Measurements from ENCODE around the gene KLC1.
A peak's percentile ranks its signal among the peaks of the same experiment; 100 is the strongest.

The KLC1 gene

GRCh38 chr14:103616635-103617300 lies 12.2 kb upstream of the KLC1 start:
- DNase-seq, result no peak
- Mint-ChIP-seq H3K9me3 (no peaks in the 10 kb centered on the region), H3K27ac (no peak overlapping the region), H3K4me1 (no peaks in the 10 kb centered on the region), H3K4me3 (no peak overlapping the region), H3K27me3 (peaks cover 40% of the 10 kb centered on the region), H3K36me3 (no peaks in the 10 kb centered on the region)
- CTCF ChIA-PET, result no interaction called here

GRCh38 chr14:103619057-103619456 lies 10.0 kb upstream of the KLC1 start:
- Mint-ChIP-seq H3K4me1 (peaks cover 7% of the 10 kb centered on the region), H3K27me3 (peaks cover 42% of the 10 kb centered on the region), H3K4me3 (no peak overlapping the region), H3K36me3 (no peaks in the 10 kb centered on the region), H3K27ac (no peak overlapping the region), H3K9me3 (no peaks in the 10 kb centered on the region)
- DNase-seq, result no peak
- CTCF ChIA-PET, result no interaction called here

DNA sequence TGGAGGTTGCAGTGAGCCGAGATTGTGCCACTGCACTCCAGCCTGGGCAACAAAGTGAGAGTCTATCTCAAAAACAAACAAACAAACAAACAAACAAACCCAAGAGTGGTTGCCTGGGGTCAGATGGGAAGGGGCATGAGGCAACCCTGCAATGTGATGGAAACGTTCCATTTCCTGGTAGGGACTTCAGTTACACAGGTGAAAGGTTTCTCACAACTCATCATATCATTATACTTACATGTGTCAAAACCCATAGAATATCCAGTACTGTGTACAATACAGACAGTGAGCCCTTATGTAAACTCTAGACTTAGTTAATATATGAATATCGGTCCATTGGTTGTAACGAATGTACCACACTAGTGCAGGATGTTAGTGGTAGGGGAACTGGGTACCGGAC lies 7.2 kb upstream of the KLC1 start:
- H3K27ac Mint-ChIP-seq, result no peak overlapping the region
- no peaks in the 10 kb centered on the region for H3K9me3 Mint-ChIP-seq
- no peak for DNase-seq
- CTCF ChIA-PET, result no interaction called here
- peaks cover 31% of the 10 kb centered on the region for H3K4me1 Mint-ChIP-seq
- H3K36me3 Mint-ChIP-seq, result no peaks in the 10 kb centered on the region
- peaks cover 58% of the 10 kb centered on the region for H3K27me3 Mint-ChIP-seq
- H3K4me3 Mint-ChIP-seq, result no peak overlapping the region

DNA sequence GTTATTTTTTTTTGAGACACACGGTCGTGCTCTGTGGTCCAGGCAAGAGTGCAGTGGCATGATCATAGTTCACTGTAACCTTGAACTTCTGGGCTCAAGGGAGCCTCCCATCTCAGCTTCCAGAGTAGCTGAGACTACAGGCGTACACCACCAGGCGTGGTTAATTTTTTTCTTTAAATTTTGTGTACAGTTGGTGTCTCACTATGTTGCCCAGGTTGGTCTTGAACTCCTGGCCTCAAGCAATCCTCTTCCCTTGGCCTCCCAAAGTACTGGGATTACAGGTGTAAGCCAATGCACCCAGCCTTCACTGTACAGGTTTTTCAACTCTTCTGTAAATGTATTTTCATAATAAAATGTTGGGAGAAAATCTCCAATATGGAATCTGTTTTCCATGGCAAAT lies 5.7 kb upstream of the KLC1 start:
- Mint-ChIP-seq H3K9me3 (no peaks in the 10 kb centered on the region), H3K36me3 (no peaks in the 10 kb centered on the region), H3K4me1 (peaks cover 37% of the 10 kb centered on the region), H3K27me3 (peaks cover 53% of the 10 kb centered on the region), H3K4me3 (no peak overlapping the region), H3K27ac (no peak overlapping the region)
- DNase-seq, result no peak
- CTCF ChIA-PET, result no interaction called here

DNA sequence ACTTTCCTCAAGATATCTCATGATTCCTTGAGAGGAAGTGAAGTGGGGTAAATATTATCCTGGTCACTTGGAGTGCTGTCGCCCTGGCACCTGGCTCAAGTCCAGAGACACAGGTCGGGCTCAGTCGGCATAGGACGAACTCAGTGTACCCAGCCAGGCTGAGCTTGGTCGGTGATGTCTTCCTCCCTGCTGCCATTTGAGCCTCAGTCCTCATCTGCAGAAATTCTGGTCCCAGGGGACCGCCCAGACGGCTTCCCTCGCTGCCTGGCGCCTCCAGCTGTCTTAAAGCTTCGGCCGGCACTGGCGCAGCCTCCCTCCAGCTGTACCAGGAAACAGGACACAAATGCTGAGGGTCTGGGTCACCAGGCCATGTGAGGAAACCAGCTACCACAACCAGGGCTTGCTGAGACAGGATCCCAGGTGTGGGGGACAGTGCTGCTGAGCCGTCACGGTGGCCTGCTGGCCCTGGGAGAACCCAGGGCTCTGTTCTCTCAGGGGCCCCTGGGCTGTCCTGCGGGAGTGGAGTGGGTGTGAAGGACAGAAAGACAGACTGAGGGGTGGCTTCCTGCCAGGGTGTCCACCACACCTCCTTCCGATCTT lies 5.0 kb upstream of the KLC1 start:
- no peak for DNase-seq
- peaks cover 37% of the 10 kb centered on the region for H3K4me1 Mint-ChIP-seq
- no peak overlapping the region for H3K27ac Mint-ChIP-seq
- H3K4me3 Mint-ChIP-seq, result no peak overlapping the region
- no peaks in the 10 kb centered on the region for H3K9me3 Mint-ChIP-seq
- H3K27me3 Mint-ChIP-seq, result peaks cover 48% of the 10 kb centered on the region
- CTCF ChIA-PET, result no interaction called here
- no peaks in the 10 kb centered on the region for H3K36me3 Mint-ChIP-seq

- CTCF ChIA-PET, result no interaction called here
- H3K9me3 Mint-ChIP-seq, result no peaks in the 10 kb centered on the region
- H3K36me3 Mint-ChIP-seq, result no peaks in the 10 kb centered on the region
- peaks cover 39% of the 10 kb centered on the region for H3K27me3 Mint-ChIP-seq
- peak overlapping the region; percentile 75 for H3K27ac Mint-ChIP-seq
- peak; percentile 37 for DNase-seq
- H3K4me3 Mint-ChIP-seq, result no peak overlapping the region
- peaks cover 38% of the 10 kb centered on the region for H3K4me1 Mint-ChIP-seq
These were observed 4.2 kb upstream of the KLC1 start for GRCh38 chr14:103624860-103625259.

GRCh38 chr14:103625356-103626095 lies 3.5 kb upstream of the KLC1 start:
- Mint-ChIP-seq H3K4me1 (peaks cover 42% of the 10 kb centered on the region), H3K27ac (peak overlapping the region; percentile 75), H3K9me3 (no peaks in the 10 kb centered on the region), H3K27me3 (peaks cover 33% of the 10 kb centered on the region), H3K4me3 (peak overlapping the region; percentile 46), H3K36me3 (no peaks in the 10 kb centered on the region)
- CTCF ChIA-PET, result no interaction called here
- DNase-seq, result peak; percentile 70

DNA sequence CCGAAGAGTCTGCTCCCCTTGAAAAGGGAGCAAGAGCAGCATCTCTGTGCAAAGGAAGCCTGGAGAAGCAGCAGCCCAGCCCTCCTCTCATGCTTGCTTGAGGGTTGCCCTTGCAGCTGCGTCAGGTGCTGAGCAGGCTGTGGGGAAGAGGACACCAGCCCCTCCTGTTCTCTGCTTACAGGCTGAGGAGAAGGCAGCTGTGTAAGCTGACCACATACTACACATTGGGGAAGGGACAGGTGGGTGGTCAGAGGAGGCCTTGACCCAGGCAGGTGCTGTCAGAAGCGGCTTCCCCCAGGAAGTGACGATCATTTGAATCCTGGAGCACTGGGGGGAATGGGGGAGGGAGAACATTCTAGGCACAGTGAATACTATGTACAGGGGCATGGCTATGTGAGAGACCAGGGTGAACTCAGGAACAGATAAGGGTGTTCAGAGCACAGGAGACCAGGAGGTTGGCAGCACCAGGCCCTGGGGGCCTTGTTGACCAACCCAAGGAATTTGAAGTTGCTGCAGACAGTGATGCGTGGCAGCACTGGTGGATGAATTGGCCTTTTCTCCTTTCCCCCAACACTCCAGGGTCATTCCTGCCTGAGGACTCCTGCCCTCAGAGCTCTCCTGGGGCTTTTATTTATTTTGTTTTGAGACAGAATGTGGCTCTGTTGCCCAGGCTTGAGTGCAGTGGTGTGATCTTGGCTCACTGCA lies 2.7 kb upstream of the KLC1 start:
- H3K36me3 Mint-ChIP-seq, result peaks cover 2% of the 10 kb centered on the region
- peaks cover 30% of the 10 kb centered on the region for H3K27me3 Mint-ChIP-seq
- peaks cover 46% of the 10 kb centered on the region for H3K4me1 Mint-ChIP-seq
- peak overlapping the region; percentile 67 for H3K27ac Mint-ChIP-seq
- CTCF ChIA-PET, result no interaction called here
- no peak overlapping the region for H3K4me3 Mint-ChIP-seq
- no peaks in the 10 kb centered on the region for H3K9me3 Mint-ChIP-seq
- no peak for DNase-seq

GRCh38 chr14:103627073-103628025 lies 1.7 kb upstream of the KLC1 start:
- Mint-ChIP-seq H3K27ac (peak overlapping the region; percentile 67), H3K4me3 (peak overlapping the region; percentile 84), H3K9me3 (no peaks in the 10 kb centered on the region), H3K4me1 (peaks cover 51% of the 10 kb centered on the region), H3K36me3 (peaks cover 2% of the 10 kb centered on the region), H3K27me3 (peaks cover 30% of the 10 kb centered on the region)
- no peak for DNase-seq
- CTCF ChIA-PET, result no interaction called here

DNA sequence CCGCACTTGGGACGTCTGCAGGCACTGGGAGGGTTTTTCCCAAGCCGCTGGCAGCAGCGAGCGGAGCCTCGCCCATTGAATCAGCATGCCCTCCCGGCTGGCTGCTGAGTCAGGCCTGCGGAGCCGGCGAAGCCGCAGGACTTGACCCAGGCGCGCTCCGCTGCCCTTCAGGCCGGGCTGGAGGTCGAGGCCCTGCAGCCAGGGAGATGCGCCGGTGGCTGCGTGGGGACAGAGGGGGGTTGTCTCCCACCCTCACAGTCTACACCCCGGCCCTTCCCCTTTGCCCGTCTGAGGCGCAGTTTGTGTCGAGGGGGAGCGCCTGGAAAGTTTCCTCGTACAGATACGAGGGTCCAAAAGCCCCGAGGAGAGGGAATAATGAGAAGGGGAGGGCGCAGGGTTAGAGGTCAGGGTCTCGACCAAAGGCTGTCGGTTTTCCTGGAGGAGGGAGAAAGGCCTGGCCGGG lies 759 bp upstream of the KLC1 start:
- no peak for DNase-seq
- Mint-ChIP-seq H3K4me1 (peaks cover 54% of the 10 kb centered on the region), H3K9me3 (no peaks in the 10 kb centered on the region), H3K27ac (peak overlapping the region; percentile 84), H3K27me3 (peaks cover 30% of the 10 kb centered on the region), H3K4me3 (peak overlapping the region; percentile 84), H3K36me3 (peaks cover 6% of the 10 kb centered on the region)
- CTCF ChIA-PET, result no interaction called here

- H3K36me3 Mint-ChIP-seq, result peaks cover 13% of the 10 kb centered on the region
- CTCF ChIA-PET, result no interaction called here
- H3K4me1 Mint-ChIP-seq, result peaks cover 52% of the 10 kb centered on the region
- peaks cover 21% of the 10 kb centered on the region for H3K27me3 Mint-ChIP-seq
- H3K9me3 Mint-ChIP-seq, result no peaks in the 10 kb centered on the region
- peak overlapping the region; percentile 82 for H3K27ac Mint-ChIP-seq
- peak overlapping the region; percentile 84 for H3K4me3 Mint-ChIP-seq
- DNase-seq, result peak; percentile 72
These were observed 601 bp downstream of the KLC1 start for GRCh38 chr14:103629503-103630121.

GRCh38 chr14:103630364-103631108 lies 1.5 kb downstream of the KLC1 start:
- peaks cover 18% of the 10 kb centered on the region for H3K36me3 Mint-ChIP-seq
- CTCF ChIA-PET, result no interaction called here
- peak overlapping the region; percentile 84 for H3K4me3 Mint-ChIP-seq
- H3K9me3 Mint-ChIP-seq, result no peaks in the 10 kb centered on the region
- H3K27ac Mint-ChIP-seq, result peak overlapping the region; percentile 82
- peaks cover 51% of the 10 kb centered on the region for H3K4me1 Mint-ChIP-seq
- no peak for DNase-seq
- peaks cover 15% of the 10 kb centered on the region for H3K27me3 Mint-ChIP-seq

- no peak overlapping the region for H3K27ac Mint-ChIP-seq
- no peaks in the 10 kb centered on the region for H3K9me3 Mint-ChIP-seq
- peaks cover 29% of the 10 kb centered on the region for H3K36me3 Mint-ChIP-seq
- peaks cover 52% of the 10 kb centered on the region for H3K4me1 Mint-ChIP-seq
- CTCF ChIA-PET, result interaction anchor here (1.3 kb wide), 1 partner anchor 8 kb away, joined by 3 read pairs; no protein-coding TSS in a partner anchor
- DNase-seq, result no peak
- H3K27me3 Mint-ChIP-seq, result no peaks in the 10 kb centered on the region
- no peak overlapping the region for H3K4me3 Mint-ChIP-seq
These were observed 4.4 kb downstream of the KLC1 start for GRCh38 chr14:103633391-103633790.

Measured in activated naive CD4-positive, alpha-beta T cell treated with anti-CD3 and anti-CD28 coated beads, Interleukin-2, amount 10 ng/mL, durations not matched to agents 7 days and 5 days (primary cell).